GM12801 (cell line): ENCODE measurements around the gene TCF15.

Experiments
- TF ChIP-seq, protein P1 (sequence below): IDR thresholded peaks from one replicate; pipeline ENCODE4 v1.5.1; 2011; ENCODE audit warnings: control low read depth; ENCODE audit not compliant: insufficient read length; ENCODE audit errors: extremely low read depth

The TCF15 gene

GRCh38 chr20:595330-596308 is 14.5 kb downstream of the TCF15 start:
- TF ChIP-seq, protein P1, sequence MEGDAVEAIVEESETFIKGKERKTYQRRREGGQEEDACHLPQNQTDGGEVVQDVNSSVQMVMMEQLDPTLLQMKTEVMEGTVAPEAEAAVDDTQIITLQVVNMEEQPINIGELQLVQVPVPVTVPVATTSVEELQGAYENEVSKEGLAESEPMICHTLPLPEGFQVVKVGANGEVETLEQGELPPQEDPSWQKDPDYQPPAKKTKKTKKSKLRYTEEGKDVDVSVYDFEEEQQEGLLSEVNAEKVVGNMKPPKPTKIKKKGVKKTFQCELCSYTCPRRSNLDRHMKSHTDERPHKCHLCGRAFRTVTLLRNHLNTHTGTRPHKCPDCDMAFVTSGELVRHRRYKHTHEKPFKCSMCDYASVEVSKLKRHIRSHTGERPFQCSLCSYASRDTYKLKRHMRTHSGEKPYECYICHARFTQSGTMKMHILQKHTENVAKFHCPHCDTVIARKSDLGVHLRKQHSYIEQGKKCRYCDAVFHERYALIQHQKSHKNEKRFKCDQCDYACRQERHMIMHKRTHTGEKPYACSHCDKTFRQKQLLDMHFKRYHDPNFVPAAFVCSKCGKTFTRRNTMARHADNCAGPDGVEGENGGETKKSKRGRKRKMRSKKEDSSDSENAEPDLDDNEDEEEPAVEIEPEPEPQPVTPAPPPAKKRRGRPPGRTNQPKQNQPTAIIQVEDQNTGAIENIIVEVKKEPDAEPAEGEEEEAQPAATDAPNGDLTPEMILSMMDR: no peak

- TF ChIP-seq, protein P1: no peak
Measured at GRCh38 chr20:592506-592905, 17.6 kb downstream of the TCF15 start.

DNA sequence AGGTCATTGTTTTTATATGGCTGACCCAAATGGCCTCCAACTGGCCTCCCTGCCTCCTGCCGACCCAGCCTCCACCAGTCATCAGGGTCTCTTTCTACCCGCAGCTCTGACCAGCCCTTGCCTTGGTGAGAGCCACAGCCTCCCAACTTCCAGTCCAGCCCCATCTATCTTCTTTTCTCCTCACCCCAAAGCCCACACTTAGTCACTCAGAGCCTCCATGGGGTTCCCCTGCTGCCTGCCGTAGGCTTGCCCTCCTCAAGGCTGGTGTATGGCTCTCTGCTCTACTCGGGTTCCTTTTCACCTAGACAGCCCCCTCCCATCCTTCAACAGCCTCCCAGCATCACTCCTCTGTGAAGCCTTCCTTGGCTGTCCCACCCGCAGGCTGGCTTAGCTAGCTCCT is 18.2 kb downstream of the TCF15 start:
- TF ChIP-seq, protein P1: no peak

DNA sequence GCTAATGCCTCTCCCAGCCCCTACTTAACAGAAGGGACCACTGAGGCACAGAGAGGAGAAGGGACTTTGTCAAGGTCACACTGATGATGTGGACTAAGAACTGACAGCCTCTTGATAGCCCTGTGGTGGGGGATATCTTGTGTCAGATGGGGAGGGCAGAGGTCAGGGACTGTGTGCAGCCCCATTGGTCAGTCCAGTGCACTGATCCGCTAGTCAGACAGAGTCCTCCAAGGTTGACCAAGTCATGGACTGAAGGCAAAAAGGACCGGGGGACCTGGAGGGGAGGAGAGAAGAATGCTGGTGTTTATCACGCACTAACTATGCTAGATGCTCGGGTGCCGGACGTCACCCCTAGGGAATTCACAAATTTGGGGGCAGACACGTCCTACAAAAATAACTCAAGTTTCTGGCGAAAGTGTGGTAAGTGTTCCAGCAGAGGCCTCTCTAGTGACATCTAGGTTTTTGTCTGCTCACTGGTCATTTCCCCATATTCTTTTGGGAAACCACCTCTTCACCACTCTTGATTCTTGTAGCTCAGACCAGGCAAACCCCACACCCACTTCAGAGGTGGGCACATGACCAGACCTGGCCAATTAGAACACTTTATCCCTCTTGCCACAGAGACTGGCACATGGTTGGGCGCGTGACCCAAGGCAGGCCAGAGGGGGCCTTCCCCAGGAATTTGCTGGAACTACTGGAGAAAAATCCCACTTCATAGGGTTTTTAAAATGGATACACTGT is 21.0 kb downstream of the TCF15 start:
- TF ChIP-seq, protein P1: no peak

DNA sequence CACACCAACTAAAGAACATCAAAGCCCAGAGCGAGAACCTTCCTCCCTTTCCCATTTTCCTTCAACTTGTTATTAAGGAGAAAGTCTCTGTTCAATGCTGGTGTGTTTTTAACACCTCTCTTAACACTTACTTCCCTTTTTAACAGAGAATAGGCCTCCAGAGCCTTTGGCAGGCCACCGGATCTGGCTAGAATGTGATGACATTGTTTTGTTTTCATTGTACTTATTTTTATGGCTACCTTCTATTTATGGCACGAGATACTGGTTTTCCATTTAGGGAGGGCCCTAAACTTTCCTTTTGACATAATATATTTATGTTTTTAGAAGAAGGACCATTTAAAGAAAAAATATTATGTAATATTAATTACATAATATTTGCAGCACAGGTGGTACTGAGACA is 21.6 kb downstream of the TCF15 start:
- TF ChIP-seq, protein P1: no peak

GRCh38 chr20:584971-585301 is 25.2 kb downstream of the TCF15 start:
- TF ChIP-seq, protein P1: no peak

DNA sequence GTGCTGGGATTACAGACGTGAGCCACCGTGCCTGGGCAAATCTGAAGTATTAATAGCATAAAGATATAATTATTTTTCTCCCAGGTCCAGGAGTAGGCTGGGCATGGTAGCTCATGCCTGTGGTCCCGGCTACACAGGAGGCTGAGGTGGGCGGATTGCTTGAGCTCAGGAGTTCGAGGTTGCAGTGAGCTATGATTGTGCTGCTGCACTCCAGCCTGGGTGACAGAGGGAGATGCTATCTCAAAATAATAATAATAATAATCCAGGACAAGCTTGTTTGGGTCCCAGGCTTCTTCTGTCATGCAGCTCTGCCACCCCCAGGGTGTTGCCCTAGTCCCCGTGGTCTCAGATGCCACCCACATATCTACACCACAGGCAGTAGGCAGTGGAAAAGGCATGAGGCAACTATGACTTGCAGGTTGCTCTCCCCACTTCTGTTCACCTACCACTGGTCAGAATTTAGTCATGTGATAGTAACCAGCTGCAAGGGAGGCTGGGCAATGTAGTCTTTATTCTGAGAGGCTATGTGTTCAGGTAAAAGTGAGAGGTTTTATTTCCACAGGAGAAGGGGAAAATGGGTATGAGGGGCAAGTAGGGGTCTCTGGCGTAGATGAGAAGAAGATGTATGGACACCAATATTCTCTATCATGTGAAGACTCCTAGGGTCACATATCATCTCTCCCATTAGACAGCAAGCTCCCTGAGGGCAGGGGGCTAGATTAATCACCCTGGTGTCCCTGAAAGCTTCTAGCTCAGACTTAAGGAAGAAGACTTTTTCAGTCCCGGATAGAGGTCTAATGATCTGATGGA is 25.7 kb downstream of the TCF15 start:
- TF ChIP-seq, protein P1: no peak
